ENCODE measurements around the gene INTS6. TPM values are rescaled to one million over a fixed set of nuclear protein-coding genes. Genes with fewer than 3 reads are reported as not detected.
"Not testable (repeated sequence)": the region's sequence is repeated elsewhere in the genome, so short reads cannot be mapped to it uniquely, and the experiment has no call there.

The INTS6 gene
- total RNA-seq, 1 donor: 40.5 TPM

- Histone ChIP-seq H3K4me1 (ENCODE audit: insufficient read depth, low read length) (peaks cover 2% of the 10 kb centered on the region), H3K9me3 (ENCODE audit: low read depth, low read length) (no peaks in the 10 kb centered on the region), H3K27ac (ENCODE audit: low read depth, low read length) (no peak overlapping the region), H3K4me2 (ENCODE audit: insufficient read depth, low read length) (no peak overlapping the region), H3K79me2 (ENCODE audit: insufficient read depth, low read length) (peaks cover 89% of the 10 kb centered on the region), H3K27me3 (ENCODE audit: insufficient read depth, low read length) (no peaks in the 10 kb centered on the region), H4K20me1 (ENCODE audit: insufficient read depth, low read length) (peaks cover 31% of the 10 kb centered on the region), H2AFZ (ENCODE audit: low read length) (no peak overlapping the region), H3K4me3 (ENCODE audit: insufficient read depth, low read length) (no peak overlapping the region), H3K36me3 (ENCODE audit: insufficient read depth, low read length) (peaks cover 31% of the 10 kb centered on the region)
- no peak for TF ChIP-seq CTCF (IDR thresholded peaks at IDR 0.05; ENCODE audit: extremely low read depth, low read depth, low read length)
- DNase-seq (ENCODE audit: insufficient read length, low spot score, missing footprints): no peak
Observed at GRCh38 chr13:51416107-51416506, 36.7 kb downstream of the INTS6 start.

DNA sequence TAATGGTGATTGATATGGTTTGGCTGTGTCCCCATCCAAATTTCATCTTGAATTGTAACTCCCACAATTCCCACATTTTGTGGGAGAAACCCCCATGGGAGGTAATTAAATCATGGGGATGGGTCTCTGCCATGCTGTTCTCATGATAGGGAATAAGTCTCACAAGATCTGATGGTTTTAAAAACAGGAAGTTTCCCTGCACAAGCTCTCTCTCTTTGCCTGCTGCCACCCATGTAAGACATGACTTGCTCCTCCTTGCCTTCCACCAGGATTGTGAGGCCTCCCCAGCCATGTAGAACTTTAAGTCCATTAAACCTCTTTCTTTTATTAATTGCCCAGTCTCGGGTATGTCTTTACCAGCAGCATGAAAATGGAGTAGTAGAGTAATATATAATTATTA lies 37.5 kb downstream of the INTS6 start:
- H3K27ac ChIP-seq (ENCODE audit: low read depth, low read length); H3K4me3 ChIP-seq (ENCODE audit: insufficient read depth, low read length); H3K4me2 ChIP-seq (ENCODE audit: insufficient read depth, low read length); H3K4me1 ChIP-seq (ENCODE audit: insufficient read depth, low read length); H2AFZ ChIP-seq (ENCODE audit: low read length); H3K9me3 ChIP-seq (ENCODE audit: low read depth, low read length); H3K27me3 ChIP-seq (ENCODE audit: insufficient read depth, low read length); DNase-seq (ENCODE audit: insufficient read length, low spot score, missing footprints): not testable (repeated sequence)
- H4K20me1 ChIP-seq (ENCODE audit: insufficient read depth, low read length): peaks cover 27% of the 10 kb centered on the region
- H3K79me2 ChIP-seq (ENCODE audit: insufficient read depth, low read length): peaks cover 87% of the 10 kb centered on the region
- peaks cover 23% of the 10 kb centered on the region for H3K36me3 ChIP-seq (ENCODE audit: insufficient read depth, low read length)

- TF ChIP-seq CTCF (IDR thresholded peaks at IDR 0.05; ENCODE audit: extremely low read depth, low read depth, low read length): no peak
- no peak overlapping the region for H3K4me3 ChIP-seq (ENCODE audit: insufficient read depth, low read length)
- H3K4me2 ChIP-seq (ENCODE audit: insufficient read depth, low read length): no peak overlapping the region
- H3K4me1 ChIP-seq (ENCODE audit: insufficient read depth, low read length): no peaks in the 10 kb centered on the region
- no peak for DNase-seq (ENCODE audit: insufficient read length, low spot score, missing footprints)
- no peak overlapping the region for H2AFZ ChIP-seq (ENCODE audit: low read length)
- no peak overlapping the region for H3K27ac ChIP-seq (ENCODE audit: low read depth, low read length)
- no peaks in the 10 kb centered on the region for H3K9me3 ChIP-seq (ENCODE audit: low read depth, low read length)
- H4K20me1 ChIP-seq (ENCODE audit: insufficient read depth, low read length): peaks cover 23% of the 10 kb centered on the region
- H3K36me3 ChIP-seq (ENCODE audit: insufficient read depth, low read length): peaks cover 19% of the 10 kb centered on the region
- H3K27me3 ChIP-seq (ENCODE audit: insufficient read depth, low read length): no peaks in the 10 kb centered on the region
- H3K79me2 ChIP-seq (ENCODE audit: insufficient read depth, low read length): peaks cover 90% of the 10 kb centered on the region
Observed at GRCh38 chr13:51412431-51412830, 40.4 kb downstream of the INTS6 start.

GRCh38 chr13:51405176-51405575 lies 47.7 kb downstream of the INTS6 start:
- H2AFZ ChIP-seq (ENCODE audit: low read length): no peak overlapping the region
- no peaks in the 10 kb centered on the region for H3K36me3 ChIP-seq (ENCODE audit: insufficient read depth, low read length)
- no peak for DNase-seq (ENCODE audit: insufficient read length, low spot score, missing footprints)
- H3K4me2 ChIP-seq (ENCODE audit: insufficient read depth, low read length): no peak overlapping the region
- peaks cover 41% of the 10 kb centered on the region for H4K20me1 ChIP-seq (ENCODE audit: insufficient read depth, low read length)
- no peak overlapping the region for H3K27ac ChIP-seq (ENCODE audit: low read depth, low read length)
- no peak for TF ChIP-seq CTCF (IDR thresholded peaks at IDR 0.05; ENCODE audit: extremely low read depth, low read depth, low read length)
- H3K4me3 ChIP-seq (ENCODE audit: insufficient read depth, low read length): no peak overlapping the region
- no peaks in the 10 kb centered on the region for H3K9me3 ChIP-seq (ENCODE audit: low read depth, low read length)
- peaks cover 91% of the 10 kb centered on the region for H3K79me2 ChIP-seq (ENCODE audit: insufficient read depth, low read length)
- H3K4me1 ChIP-seq (ENCODE audit: insufficient read depth, low read length): no peaks in the 10 kb centered on the region
- H3K27me3 ChIP-seq (ENCODE audit: insufficient read depth, low read length): no peaks in the 10 kb centered on the region
